ENCODE results near the gene DYRK1B. TPM values are rescaled to one million over a fixed set of nuclear protein-coding genes. Genes with fewer than 3 reads are reported as not detected.

The DYRK1B gene
- total and polyA plus RNA-seq, 2 donors (not counting 1 experiment from before 2014, with no cell fraction given): 26.1 to 36.6 TPM

- H3K9ac ChIP-seq (ENCODE audit: low read length): no peak overlapping the region
- Mint-ChIP-seq H3K27me3 (peaks cover 18% of the 10 kb centered on the region), H3K27ac (no peak overlapping the region), H3K9me3 (ENCODE audit: insufficient read depth) (no peaks in the 10 kb centered on the region), H3K4me3 (no peak overlapping the region), H3K4me1 (no peaks in the 10 kb centered on the region)
- 47% methylated on average over 6 of the region's 11 CpGs for WGBS (ENCODE audit: insufficient coverage)
- no peak overlapping the region for H2AFZ ChIP-seq (ENCODE audit: insufficient read depth, low read depth, low read length, poor library complexity, severe bottlenecking)
- no peak for TF ChIP-seq CTCF (IDR thresholded peaks at IDR 0.05)
- no peak for TF ChIP-seq EZH2 (IDR thresholded peaks at IDR 0.05; ENCODE audit: borderline replicate concordance, insufficient read depth, low read depth, low read length, poor library complexity, severe bottlenecking)
- peaks cover 0 to 7% (median 0%) of the 10 kb centered on the region in 4 experiments for H3K27me3 ChIP-seq (replicated peaks in 1 of 4; ENCODE audit: control extremely low read depth in 1 of 4, control insufficient read depth in 3 of 4, insufficient read depth in 4 of 4, low read length in 3 of 4)
- H3K4me1 ChIP-seq (ENCODE audit: control insufficient read depth in 2 of 2, insufficient read depth in 2 of 2, low read length in 2 of 2): no peaks in the 10 kb centered on the region
- no peak overlapping the region for H3K27ac ChIP-seq (ENCODE audit: low read length in 2 of 2)
- H3K79me2 ChIP-seq (ENCODE audit: control insufficient read depth, insufficient read depth, low read length): no peaks in the 10 kb centered on the region
- H3K4me3 ChIP-seq (ENCODE audit: control extremely low read depth in 1 of 5, extremely low read depth in 1 of 5, insufficient read depth in 1 of 5, low read depth in 2 of 5, low read length in 4 of 5): no peak overlapping the region
- H3K4me2 ChIP-seq (replicated peaks; ENCODE audit: low read depth, low read length, poor library complexity, severe bottlenecking): no peak overlapping the region
- CTCF ChIA-PET: no interaction called here
- no peaks in the 10 kb centered on the region for H4K20me1 ChIP-seq (ENCODE audit: control insufficient read depth, insufficient read depth, low read length, poor library complexity, severe bottlenecking)
- no peaks in the 10 kb centered on the region for H3K36me3 ChIP-seq (replicated peaks in 1 of 2; ENCODE audit: control extremely low read depth in 1 of 2, control insufficient read depth in 1 of 2, extremely low read depth in 1 of 2, insufficient read depth in 2 of 2, low read length in 1 of 2)
- intact Hi-C loops (cut with micrococcal nuclease): no loop called here
- peaks cover 0 to 7% (median 4%) of the 10 kb centered on the region in 3 donors for H3K9me3 ChIP-seq (ENCODE audit: control extremely low read depth in 1 of 3, control insufficient read depth in 2 of 3, insufficient read depth in 1 of 3, low read length in 2 of 3)
- POLR2A ChIA-PET: no interaction called here
- ATAC-seq (ENCODE audit: low read depth) (no peak), DNase-seq (no peak)
Measured at GRCh38 chr19:39858541-39858940, 24.6 kb upstream of the DYRK1B start.

GRCh38 chr19:39852882-39853281 is 18.9 kb upstream of the DYRK1B start:
- Mint-ChIP-seq H3K4me1 (no peaks in the 10 kb centered on the region), H3K27me3 (peaks cover 19% of the 10 kb centered on the region), H3K9me3 (ENCODE audit: insufficient read depth) (no peaks in the 10 kb centered on the region), H3K4me3 (no peak overlapping the region), H3K27ac (no peak overlapping the region)
- WGBS (ENCODE audit: insufficient coverage): 97% methylated on average over 5 of the region's 7 CpGs
- no peaks in the 10 kb centered on the region for H3K9me3 ChIP-seq (ENCODE audit: control extremely low read depth in 1 of 3, control insufficient read depth in 2 of 3, insufficient read depth in 1 of 3, low read length in 2 of 3)
- ChIA-PET POLR2A (no interaction called here), CTCF (no interaction called here)
- no peaks in the 10 kb centered on the region for H3K4me1 ChIP-seq (ENCODE audit: control insufficient read depth in 2 of 2, insufficient read depth in 2 of 2, low read length in 2 of 2)
- H3K27ac ChIP-seq (ENCODE audit: low read length in 2 of 2): no peak overlapping the region
- intact Hi-C loops (cut with micrococcal nuclease): no loop called here
- H3K79me2 ChIP-seq (ENCODE audit: control insufficient read depth, insufficient read depth, low read length): no peaks in the 10 kb centered on the region
- no peak overlapping the region for H3K4me2 ChIP-seq (replicated peaks; ENCODE audit: low read depth, low read length, poor library complexity, severe bottlenecking)
- H3K36me3 ChIP-seq (replicated peaks in 1 of 2; ENCODE audit: control extremely low read depth in 1 of 2, control insufficient read depth in 1 of 2, extremely low read depth in 1 of 2, insufficient read depth in 2 of 2, low read length in 1 of 2): no peaks in the 10 kb centered on the region
- H3K27me3 ChIP-seq (replicated peaks in 1 of 4; ENCODE audit: control extremely low read depth in 1 of 4, control insufficient read depth in 3 of 4, insufficient read depth in 4 of 4, low read length in 3 of 4): peaks cover 0 to 11% (median 0%) of the 10 kb centered on the region in 4 experiments
- no peaks in the 10 kb centered on the region for H4K20me1 ChIP-seq (ENCODE audit: control insufficient read depth, insufficient read depth, low read length, poor library complexity, severe bottlenecking)
- ATAC-seq (ENCODE audit: low read depth) (no peak), DNase-seq (no peak)
- no peak overlapping the region for H3K9ac ChIP-seq (ENCODE audit: low read length)
- no peak overlapping the region for H2AFZ ChIP-seq (ENCODE audit: insufficient read depth, low read depth, low read length, poor library complexity, severe bottlenecking)
- no peak overlapping the region for H3K4me3 ChIP-seq (ENCODE audit: control extremely low read depth in 1 of 5, extremely low read depth in 1 of 5, insufficient read depth in 1 of 5, low read depth in 2 of 5, low read length in 4 of 5)
- TF ChIP-seq CTCF (IDR thresholded peaks at IDR 0.05) (no peak), EZH2 (IDR thresholded peaks at IDR 0.05; ENCODE audit: borderline replicate concordance, insufficient read depth, low read depth, low read length, poor library complexity, severe bottlenecking) (no peak)
